Gastroesophageal sphincter (tissue), 3 donors: ENCODE results near the gene ESYT3.

ENCODE experiments used
- POLR2AphosphoS5 ChIP-seq: sonication (generic); formaldehyde crosslinking; IDR thresholded peaks from one replicate; pipeline ENCODE4 v1.6.1; 2017; ENCODE audit warnings: antibody characterized with exemption
- TF ChIP-seq, protein P1 (sequence below), 4 experiments: fragments of 200-600 bp in 2 of 4; fragments of 450-650 bp in 2 of 4; sonication (generic) in 1 of 4; IDR thresholded peaks; one replicate each; pipeline ENCODE4 v1.5.1; 2017 to 2019; ENCODE audit warnings: antibody characterized with exemption in 4 of 4, mild to moderate bottlenecking in 2 of 4, moderate library complexity in 2 of 4

- no peak for TF ChIP-seq POLR2AphosphoS5
- TF ChIP-seq, protein P1, sequence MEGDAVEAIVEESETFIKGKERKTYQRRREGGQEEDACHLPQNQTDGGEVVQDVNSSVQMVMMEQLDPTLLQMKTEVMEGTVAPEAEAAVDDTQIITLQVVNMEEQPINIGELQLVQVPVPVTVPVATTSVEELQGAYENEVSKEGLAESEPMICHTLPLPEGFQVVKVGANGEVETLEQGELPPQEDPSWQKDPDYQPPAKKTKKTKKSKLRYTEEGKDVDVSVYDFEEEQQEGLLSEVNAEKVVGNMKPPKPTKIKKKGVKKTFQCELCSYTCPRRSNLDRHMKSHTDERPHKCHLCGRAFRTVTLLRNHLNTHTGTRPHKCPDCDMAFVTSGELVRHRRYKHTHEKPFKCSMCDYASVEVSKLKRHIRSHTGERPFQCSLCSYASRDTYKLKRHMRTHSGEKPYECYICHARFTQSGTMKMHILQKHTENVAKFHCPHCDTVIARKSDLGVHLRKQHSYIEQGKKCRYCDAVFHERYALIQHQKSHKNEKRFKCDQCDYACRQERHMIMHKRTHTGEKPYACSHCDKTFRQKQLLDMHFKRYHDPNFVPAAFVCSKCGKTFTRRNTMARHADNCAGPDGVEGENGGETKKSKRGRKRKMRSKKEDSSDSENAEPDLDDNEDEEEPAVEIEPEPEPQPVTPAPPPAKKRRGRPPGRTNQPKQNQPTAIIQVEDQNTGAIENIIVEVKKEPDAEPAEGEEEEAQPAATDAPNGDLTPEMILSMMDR (IDR thresholded peaks at IDR 0.05), result no peak
These were observed 37.5 kb upstream of the ESYT3 start for GRCh38 chr3:138396752-138397410.
